Fibroblast of pulmonary artery (primary cell): Measurements from ENCODE around the gene FEN1.

Experiments
- DNase-seq: peaks from one replicate; pipeline ENCODE4 v3.0.0-alpha.2; 2010; ENCODE audit warnings: low read depth
- H3K4me3 ChIP-seq: replicated peaks from 2 replicates; pipeline ENCODE4 v1.5.1; 2011; ENCODE audit warnings: low read depth, mild to moderate bottlenecking, control low read depth, low read length, moderate library complexity
- TF ChIP-seq, protein P1 (sequence below): IDR thresholded peaks from 2 replicates; pipeline ENCODE4 v1.5.1; 2011; ENCODE audit warnings: mild to moderate bottlenecking, control low read depth, low read length, inconsistent platforms; ENCODE audit errors: missing control alignments

Gene FEN1

DNA sequence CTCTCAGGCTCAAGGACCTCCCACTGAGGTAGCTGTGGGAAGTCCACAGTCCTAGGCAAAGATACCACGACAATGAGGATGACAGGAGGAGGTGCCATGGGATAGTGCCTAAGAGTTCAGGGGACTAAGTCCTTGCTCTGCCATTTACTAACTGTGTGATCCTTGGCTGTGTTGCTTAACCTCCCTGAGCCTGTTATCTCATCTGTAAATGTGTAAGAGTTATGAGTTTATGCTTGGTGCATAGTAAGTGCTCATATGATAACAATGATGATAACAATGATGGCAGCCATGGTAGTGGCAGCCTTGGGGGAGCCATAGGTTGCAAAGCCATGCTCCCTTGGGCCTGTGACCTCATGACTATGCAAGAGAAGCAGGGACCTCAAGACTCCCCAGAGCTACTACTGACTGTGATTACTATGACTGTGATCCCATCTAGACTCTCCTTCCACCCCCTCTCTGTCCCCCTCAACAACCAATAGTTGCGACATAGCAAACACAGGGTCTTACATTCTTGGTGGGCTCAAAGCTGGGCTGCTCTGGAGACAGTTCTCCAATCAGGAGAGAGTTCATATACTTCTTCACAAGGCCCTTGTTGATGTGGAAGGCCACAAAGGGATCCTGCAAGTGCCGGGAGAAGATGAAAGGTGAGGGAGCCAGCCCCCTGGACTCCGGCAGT lies 20.2 kb downstream of the FEN1 start:
- no peak overlapping the region for H3K4me3 ChIP-seq
- TF ChIP-seq, protein P1, sequence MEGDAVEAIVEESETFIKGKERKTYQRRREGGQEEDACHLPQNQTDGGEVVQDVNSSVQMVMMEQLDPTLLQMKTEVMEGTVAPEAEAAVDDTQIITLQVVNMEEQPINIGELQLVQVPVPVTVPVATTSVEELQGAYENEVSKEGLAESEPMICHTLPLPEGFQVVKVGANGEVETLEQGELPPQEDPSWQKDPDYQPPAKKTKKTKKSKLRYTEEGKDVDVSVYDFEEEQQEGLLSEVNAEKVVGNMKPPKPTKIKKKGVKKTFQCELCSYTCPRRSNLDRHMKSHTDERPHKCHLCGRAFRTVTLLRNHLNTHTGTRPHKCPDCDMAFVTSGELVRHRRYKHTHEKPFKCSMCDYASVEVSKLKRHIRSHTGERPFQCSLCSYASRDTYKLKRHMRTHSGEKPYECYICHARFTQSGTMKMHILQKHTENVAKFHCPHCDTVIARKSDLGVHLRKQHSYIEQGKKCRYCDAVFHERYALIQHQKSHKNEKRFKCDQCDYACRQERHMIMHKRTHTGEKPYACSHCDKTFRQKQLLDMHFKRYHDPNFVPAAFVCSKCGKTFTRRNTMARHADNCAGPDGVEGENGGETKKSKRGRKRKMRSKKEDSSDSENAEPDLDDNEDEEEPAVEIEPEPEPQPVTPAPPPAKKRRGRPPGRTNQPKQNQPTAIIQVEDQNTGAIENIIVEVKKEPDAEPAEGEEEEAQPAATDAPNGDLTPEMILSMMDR: no peak
- DNase-seq: no peak

DNA sequence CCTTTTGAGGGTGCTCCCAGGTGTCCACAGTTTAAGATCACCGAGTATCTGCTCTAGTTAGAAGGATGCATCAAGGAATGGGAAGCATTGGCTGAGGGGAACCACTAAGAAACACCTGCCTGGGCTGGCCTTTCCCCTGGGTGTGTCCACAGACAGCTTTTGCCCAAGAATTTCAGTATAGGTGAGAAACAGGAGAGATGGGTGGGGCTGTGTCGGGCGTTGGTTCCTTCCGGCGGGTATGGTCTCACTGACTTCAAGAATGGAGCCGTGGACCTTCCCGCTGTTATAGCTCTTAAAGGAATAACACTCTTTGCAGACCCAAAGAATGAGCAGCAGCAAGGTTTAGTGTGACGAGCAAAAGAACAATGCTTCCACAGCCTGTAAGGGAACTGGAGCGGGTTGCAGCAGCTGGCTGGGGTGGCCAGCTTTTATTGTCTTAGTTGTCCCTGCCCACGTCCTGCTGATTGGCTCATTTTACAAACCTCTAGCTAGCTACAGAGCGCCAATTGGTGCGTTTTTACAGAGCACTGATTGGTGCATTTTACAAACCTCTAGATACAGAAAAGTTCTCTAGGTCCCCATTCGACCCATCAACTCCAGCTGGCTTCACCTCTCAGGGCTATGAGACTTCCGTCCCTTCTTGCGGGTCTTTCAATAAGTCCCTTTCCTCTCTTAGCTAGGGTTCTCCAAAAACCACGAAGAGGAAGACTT lies 21.7 kb downstream of the FEN1 start:
- peak overlapping the region; percentile 83 for H3K4me3 ChIP-seq
- peak; percentile 49 for DNase-seq

DNA sequence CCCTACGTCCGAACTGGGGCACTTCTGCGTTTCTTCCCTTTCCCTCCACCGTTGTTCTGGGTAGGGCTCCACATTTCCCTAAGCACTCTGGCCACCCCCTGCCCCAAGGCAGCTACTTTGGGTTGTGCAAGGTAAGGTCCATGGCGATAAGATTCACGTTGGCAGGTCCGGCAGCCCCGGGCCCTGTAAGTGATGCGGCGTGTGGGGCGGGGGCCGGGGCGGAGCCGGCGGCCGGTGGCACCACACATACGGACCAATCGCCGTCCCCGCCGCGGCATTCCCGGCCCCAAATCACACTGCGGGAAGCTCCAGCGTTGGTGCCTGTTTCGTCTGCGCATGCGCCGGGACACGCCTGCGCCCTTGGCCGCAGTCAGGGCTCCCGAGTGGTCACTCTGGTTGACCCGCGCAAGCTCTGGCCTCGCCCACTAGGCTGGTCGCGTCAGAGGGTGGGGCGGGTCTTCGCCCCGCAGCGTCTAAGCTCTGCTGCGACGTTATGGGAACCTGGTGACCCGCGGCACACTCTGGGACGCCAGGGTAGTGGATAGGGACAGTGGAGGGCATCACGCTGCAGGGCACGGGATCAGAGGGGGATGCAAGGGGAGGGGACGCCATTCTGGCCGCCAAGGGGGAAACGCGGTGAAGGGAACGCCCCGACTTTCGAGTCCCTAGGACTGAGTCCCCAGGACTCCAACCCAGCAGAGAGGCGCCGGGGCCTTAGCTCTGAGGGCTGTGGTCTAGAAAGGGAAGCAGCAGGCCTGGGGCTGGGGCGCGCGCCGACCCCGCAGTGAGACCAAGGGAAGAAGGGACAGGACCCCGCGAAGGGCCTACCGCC lies 22.5 kb downstream of the FEN1 start:
- H3K4me3 ChIP-seq: peak overlapping the region; percentile 83
- DNase-seq: peak; percentile 97
- TF ChIP-seq, protein P1: no peak

More for the DNA sequence above, 21.7 kb downstream of the FEN1 start:
- TF ChIP-seq, protein P1: no peak

DNA sequence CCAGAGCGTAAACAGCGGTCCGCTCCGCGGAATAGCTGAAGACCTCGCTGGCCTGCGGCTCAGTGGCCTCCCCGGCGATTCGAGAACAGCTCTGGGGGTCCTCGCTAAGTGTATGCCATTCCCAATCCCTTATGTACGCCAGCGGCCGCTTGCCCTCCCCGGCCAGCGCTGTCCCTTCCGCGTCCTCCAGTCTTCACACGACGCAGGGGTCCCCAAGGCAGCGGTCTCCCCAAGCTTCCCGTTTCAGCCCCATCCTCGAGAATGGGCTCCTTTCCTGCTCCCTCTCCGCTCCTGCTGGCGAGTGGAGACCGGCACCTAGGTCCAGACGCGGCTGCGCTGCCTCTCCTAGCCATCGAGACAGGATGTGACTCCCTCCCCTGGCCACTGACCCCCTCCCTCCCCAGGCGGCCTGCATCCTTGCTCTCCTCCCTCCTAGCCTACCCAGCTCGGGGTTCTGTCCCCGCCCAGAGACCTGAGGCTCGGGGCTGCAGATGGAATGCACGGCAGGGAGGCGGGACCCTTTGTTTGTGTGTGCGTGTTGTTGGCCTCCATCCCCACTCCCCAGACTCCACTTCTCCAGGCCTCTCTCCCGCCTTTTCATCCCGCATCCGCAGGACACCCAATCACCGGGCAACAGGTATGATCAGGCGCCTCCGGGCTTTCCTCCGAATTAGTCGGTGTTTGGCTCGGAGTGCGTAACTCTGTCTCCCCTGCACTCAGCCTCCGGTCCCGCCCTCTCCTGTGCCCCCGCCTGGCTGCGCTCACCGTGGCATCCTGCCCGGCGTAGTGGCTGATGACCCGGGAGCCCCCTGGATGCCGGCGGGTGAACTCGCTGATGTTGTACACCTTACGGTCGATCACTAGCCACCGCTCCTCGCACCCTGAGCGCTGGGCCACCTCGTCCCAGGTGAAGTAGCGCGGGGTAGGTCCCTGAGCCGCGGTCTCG lies 23.4 kb downstream of the FEN1 start:
- TF ChIP-seq, protein P1: no peak
- DNase-seq: peak; percentile 79
- peak overlapping the region; percentile 83 for H3K4me3 ChIP-seq

DNA sequence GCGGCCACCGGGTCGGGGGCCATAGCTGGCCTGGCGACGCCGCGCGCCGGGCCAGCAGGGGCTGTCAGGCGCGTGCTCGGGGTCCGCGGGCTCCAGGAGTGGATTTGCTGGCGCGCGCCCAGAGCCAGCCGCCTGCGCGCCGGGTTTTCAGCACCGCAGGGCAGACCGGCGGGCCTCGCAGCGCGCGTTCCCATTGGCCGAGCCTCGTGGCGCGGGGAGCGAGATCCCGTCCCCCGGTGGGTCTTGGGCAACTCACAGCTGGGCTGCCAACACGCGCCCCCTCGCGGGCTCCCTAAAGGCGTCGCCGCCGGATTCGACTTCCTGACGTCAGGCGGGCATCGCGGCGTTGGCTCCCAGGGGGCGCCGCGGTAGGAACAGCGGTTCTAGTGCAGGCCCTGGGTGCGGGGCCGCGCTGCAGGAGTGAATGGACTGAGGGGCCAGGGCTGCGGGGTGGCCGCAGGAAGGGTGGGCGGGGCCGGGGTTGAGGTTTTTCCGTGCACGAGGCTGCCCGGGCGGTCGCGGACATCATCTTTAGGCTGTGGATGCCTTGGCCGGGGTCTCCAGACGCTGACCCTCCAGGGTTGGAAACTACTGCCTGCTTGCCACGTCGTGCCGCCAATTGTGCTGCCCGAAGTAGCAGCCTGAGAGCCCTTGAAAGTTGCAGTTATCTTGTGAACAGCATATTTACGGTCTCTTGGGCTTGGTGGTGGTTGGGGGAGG lies 24.2 kb downstream of the FEN1 start, which contains the start of gene FADS1:
Gene FADS1, minus strand, starts transcription at position 268 of the 720 bp plus-strand sequence. Its CDS starts 74 bp downstream, at position 194.
- DNase-seq: peak; percentile 97
- TF ChIP-seq, protein P1: peak; percentile 39

More for the DNA sequence above, 24.2 kb downstream of the FEN1 start, which contains the start of gene FADS1:
- peak within 1 kb of the TSS; percentile 83 for H3K4me3 ChIP-seq
